ENCODE measurements around the gene ZNF439. TPM values are rescaled to one million over a fixed set of nuclear protein-coding genes. Genes with fewer than 3 reads are reported as not detected.
A peak's percentile ranks its signal among the peaks of the same experiment; 100 is the strongest.
"Not testable (repeated sequence)": the region's sequence is repeated elsewhere in the genome, so short reads cannot be mapped to it uniquely, and the experiment has no call there.

ZNF439 gene
- total RNA-seq, 1 donor from 2014 or later, result 12.9 TPM

DNA sequence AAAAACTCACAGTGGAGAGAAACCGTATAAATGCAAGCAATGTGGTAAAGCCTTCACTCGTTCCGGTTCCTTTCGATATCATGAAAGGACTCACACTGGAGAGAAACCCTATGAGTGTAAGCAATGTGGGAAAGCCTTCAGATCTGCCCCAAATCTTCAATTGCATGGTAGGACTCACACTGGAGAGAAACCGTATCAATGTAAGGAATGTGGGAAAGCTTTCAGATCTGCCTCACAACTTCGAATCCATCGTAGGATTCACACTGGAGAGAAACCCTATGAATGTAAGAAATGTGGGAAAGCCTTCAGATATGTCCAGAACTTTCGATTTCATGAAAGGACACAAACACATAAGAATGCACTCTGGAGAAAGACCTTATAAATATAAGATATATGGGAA is 19.7 kb downstream of the ZNF439 start:
- no peak for DNase-seq (ENCODE audit: low read depth)

DNA sequence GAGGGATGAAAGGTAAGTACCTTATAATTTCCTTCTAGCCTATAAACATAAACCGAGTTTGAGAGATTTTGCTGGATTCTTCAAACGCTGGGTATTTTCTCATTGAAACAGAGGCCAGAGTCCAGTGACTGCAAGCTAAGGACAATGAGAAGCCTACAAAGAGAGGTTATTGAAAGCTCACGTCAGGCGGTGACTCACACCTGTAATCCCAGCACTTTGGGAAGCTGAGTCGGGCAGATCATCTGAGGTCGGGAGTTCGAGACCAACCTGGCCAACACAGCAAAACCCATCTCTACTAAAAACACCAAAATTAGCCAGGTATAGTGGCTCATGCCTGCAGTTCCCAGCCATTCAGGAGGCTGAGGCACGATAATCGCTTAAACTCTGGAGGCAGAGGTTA is 24.1 kb downstream of the ZNF439 start:
- no peak for DNase-seq (ENCODE audit: low read depth)

DNA sequence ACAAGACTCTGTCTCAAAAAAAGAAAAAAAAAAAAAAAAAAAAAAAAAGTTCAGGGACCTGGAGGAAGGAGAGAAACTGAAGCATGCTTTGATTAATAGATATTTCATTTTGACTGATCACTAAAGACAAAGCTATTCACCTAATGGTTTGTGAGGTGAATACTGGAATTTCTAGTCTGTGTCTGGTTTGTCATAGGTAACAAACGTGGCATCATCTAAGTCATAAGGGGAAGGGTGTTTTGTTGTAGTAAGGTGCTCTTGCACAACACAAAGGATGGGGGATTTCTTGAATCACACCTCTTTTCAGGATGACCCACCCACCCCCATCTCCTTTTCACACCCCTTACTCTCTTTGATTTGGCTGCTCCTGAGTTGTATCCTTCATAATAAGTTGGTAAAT is 25.2 kb downstream of the ZNF439 start:
- no peak for DNase-seq (ENCODE audit: low read depth)

DNA sequence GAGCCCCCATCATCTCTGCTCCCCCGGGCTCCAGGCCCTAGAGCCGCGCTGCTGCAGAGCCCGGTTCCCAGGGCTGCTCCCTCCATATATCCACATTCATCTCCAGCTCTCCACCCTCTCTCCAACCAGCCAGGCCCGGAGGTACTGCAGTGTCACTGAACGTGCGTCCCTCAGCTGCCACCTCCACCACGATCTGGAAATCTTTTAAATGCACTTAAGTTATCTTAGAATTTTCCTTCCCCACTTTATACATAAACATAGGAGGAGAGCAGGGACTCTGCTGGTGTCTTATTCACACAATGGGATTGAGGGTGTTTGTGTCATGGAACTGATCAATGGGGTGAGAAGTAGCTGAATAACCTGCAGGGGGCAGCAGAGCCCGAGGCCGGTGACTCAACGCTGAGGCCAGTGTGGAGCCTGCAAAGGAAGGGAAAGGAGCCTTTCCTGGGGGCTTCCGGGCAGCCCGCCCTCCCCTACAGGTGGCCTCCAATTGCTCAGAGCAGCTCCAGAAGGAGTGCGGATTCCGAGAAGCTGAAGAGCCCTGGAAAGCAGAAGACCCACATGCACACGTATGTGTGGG is 31.3 kb downstream of the ZNF439 start:
- not testable (repeated sequence) for DNase-seq (ENCODE audit: low read depth)

DNA sequence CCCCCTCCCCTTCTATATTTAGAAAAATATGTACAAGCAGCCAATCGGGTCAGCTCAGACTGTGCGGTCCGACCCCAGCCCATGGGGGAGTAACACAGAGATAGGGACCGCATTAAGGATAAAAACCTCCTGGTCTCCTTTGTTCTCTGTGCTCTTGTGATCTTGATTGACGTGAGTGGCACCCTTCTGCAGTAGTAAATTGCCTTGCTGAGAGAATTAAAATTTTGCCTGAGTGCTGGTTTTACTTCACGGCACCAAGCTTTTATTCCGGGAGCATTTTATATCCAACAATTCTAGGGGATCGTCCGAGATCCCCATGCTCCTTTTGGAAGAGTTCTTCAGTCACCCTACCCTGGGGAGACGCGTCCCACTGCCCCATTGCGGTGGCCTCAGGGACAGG is 32.1 kb downstream of the ZNF439 start:
- no peak for DNase-seq (ENCODE audit: low read depth)

DNA sequence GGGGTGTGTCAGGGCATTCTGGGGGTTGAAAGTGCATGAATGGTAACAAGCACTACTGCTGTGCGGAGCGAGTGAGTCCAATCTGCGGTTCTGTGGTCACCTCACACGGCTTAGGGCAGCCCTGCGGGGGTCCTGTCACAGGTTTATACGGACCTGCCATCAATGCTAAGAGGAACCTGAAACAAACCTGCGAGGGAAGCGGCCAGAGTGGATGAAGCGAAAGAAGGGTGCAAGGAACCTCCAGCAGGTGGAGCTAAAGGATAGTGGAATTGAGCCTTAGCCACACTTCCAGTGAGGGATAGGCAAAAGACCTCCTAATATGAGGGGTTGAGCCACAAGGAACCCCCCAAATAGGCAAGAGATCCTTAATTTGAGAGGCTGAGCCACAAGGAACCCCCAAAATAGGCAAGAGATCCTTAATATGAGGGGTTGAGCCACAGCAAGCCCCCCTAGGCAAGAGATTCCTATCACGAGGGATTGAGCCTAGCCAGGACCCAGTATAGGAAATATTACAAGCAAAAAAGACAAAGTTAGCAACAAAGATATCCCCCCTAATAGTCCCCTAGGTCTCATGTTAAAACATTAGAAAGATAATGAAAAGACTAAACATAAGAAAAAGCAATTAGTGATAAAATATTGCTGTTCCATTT is 32.8 kb downstream of the ZNF439 start:
- peak; percentile 44 for DNase-seq (ENCODE audit: low read depth)

DNA sequence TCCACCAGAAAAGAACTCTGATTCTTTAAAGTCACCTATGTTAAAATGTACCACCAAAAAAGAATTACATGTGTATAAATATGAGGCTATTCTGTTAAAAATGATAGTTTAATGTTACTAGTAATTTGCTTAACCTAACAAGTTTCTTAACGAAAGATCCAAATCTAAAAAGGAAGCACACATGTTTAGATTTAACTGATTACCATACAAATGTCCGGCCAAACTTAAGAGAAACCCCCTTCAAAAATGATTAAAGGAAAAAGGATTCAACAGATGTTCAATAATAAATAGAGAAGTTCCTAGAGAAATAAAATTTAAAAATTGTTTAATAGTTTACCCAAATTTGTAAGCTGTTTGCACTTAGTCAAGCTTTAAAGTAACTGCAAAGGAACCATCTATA is 34.1 kb downstream of the ZNF439 start:
- DNase-seq (ENCODE audit: low read depth), result no peak

DNA sequence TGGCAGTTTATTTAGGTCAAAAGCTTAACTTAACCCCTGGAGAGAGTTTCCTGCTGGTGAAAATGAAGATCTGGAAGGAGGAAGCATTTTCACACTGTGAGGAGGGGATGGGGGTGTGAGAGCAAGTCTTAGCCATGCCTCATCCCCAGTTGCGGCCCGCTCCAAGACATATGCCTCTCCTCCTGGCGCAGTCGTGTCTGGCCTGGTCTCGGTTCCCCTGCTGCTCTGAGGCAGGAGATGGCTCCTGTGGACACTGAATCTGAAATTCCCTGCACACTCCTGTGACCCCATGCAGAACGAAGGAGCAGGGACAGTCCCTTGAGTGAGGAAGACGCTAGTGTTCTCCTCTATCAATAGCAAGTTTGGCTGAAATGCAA is 38.7 kb downstream of the ZNF439 start:
- DNase-seq (ENCODE audit: low read depth), result no peak

DNA sequence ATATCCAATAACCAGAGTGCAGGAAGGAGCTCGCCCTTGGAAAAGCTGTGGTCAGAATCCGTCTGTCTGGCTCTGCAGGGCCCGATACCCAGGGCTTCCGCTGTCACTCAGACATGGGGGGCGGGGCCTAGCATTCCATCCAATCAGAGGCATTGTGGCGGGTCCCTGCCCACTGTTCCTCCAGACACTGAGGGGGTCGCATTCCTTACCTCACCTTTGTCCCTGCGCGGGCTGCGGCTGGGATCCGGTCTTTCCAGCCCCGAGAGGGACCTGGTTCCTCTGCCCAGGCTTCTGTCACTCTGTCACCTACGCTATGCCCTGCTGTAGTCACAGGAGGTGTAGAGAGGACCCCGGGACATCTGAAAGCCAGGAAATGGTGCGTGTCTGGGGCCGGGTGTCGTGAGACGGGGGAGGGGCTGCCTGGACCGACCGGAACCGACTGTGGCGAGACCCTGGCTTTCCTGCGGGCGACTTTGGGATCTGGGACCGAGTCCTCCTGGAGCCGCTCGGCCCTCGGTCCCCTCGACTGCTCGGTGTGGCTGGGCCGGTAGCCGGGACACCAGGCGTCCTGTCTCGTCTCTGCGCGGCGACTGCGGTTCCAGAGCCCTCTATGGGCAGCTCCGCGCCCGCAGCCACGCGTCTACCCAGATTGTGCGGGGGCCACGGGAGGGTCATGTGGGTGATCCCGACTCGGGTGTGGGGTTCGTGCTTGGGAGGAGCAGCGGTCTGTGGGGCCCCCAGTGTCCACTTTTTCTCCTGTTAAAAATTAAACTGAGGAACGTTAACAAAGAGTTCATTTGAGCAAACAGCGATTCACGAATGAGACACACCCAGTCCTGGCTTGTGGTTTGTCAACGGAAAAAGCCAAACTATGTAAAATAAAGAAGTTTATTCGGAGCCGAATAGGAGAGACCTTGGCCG is 39.3 kb downstream of the ZNF439 start, which contains the start of gene ZNF69:
TSS of gene ZNF69 (plus strand) at position 172 of the 921 bp plus-strand sequence. CDS start at position 314, 142 bp downstream.
- DNase-seq (ENCODE audit: low read depth), result peak; percentile 68

DNA sequence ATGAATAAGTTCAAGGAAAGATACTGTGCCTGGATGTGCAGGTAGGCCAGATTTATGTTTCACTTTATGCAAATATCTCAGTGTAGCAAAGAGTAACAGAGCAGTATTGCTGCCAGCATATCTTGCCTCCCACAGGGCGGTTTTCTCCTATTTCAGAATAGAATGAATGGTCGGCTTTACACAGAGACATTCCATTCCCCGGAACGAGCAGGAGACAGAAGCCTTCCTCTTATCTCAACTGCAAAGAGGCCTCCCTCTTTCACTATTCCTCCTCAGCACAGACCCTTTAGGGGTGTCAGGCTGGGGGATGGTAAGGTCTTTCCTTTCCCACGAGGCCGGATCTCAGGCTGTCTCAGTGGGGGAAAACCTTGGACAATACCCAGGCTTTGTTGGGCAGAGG is 41.4 kb downstream of the ZNF439 start:
- not testable (repeated sequence) for DNase-seq (ENCODE audit: low read depth)

DNA sequence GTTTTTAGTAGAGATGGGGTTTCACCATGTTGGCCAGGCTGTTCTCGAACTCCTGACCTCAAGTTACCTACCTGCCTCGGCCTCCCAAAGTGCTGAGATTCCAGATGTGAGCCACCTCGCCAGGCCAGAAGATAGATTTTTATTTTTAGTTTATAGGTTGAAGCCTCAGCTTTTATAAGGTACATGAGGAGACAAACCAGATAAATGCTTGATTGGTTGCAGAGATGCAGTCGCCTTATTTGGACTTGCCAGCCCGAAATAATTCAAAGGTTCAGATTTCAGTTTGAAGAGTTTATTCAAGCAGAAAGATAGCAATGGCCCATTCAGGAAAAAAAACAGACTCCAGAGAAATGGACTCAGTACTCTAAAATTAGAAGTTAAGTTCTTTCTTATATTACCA is 42.1 kb downstream of the ZNF439 start:
- DNase-seq (ENCODE audit: low read depth), result no peak

DNA sequence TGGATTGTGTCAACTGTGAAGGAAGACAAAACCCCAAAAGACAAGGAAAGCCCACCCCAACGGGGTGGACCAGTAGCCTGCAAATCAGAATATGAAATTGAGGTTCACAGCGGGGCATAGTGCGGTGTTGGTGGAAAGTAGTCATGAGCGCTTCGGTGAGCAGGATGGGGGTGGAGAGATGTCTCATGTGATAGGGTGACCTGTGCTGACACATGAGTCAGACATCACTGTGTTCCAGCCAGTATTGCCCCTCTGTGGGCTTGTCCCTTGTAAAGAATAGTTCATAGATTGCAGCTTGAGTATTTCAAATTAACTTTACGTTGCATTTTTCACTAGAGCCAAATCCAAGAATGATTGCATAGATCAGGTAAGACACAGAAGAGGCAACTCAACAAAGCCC is 46.3 kb downstream of the ZNF439 start:
- DNase-seq (ENCODE audit: low read depth), result no peak

DNA sequence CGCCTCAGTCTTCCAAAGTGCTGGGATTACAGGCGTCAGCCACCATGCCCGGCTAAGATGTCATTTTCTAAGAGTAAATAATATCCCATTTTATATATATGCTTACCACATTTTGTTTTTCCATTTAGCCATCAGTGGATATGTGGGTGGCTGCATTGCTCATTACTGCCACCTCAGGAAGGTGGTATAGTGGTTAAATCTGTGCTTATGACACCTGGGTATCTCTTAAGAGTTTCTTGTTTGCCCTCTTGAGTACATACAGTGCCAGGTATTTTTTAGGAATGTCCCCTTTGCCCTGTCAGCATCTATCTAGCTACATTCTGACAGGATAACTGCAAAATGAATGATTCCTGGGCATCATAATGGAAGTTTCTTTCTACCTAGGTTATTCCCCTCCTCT is 53.7 kb downstream of the ZNF439 start:
- DNase-seq (ENCODE audit: low read depth), result no peak

DNA sequence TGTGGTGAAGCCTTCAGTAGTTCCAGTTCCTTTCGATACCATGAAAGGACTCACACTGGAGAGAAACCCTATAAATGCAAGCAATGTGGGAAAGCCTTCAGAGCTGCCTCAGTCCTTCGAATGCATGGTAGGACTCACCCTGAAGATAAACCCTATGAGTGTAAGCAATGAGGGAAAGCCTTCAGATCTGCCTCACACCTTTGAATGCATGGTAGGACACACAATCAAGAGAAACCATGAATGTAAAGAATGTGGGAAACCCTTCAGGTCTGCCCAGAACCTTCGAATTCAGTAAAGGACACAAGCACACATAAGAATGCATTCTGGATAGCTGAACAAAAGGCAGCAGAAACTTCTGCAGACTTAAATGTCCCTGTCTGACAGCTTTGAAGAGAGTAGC is 57.4 kb downstream of the ZNF439 start:
- DNase-seq (ENCODE audit: low read depth), result no peak

DNA sequence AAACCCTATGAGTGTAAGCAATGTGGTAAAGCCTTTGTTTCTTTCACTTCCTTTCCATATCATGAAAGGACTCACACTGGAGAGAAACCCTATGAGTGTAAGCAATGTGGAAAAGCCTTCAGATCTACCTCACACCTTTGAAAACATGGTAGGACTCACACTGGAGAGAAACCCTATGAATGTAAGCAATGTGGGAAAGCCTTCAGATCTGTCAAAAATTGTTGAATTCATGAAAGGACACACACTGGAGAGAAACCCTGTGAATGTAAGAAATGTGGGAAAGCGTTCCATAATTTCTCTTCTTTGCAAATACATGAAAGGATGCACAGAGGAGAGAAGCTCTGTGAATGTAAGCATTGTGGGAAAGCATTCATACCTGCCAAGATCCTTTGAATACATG is 63.4 kb downstream of the ZNF439 start:
- not testable (repeated sequence) for DNase-seq (ENCODE audit: low read depth)

DNA sequence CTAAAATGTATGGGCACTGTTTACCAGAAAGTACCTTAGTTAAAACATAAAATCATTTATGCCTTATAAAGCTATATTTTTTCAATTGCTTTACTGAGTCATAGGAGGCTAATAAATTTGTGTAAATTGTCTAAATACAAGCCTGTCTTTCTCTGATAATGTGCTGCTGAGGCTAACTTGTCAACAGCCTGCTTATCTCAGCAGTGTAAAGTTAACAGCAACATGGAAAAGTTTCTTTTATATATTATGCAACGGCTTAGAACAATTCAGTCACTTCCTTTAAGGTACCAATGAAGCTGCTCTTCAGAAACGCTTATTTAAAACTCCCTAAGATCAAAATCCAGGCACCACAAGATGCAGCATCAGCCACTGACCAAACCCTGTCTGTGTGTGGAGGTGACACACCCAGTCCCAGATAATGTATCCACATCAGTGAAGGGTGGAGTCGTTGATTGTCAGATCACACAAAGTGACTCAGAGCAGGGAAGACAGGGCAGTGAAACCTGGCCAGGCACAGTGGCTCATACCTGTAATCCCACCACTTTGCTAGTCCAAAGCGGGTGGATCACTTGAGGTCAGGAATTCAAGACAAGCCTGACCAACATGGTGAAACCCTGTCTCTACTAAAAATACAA is 66.0 kb downstream of the ZNF439 start:
- not testable (repeated sequence) for DNase-seq (ENCODE audit: low read depth)

Other genes starting within 250 kb of the ZNF439 start
- gene ZNF823, start 109.8 kb upstream of the ZNF439 start, total RNA-seq, result 24.3 and 28.7 TPM in 2 replicates
- gene ZNF441, start 81.7 kb upstream of the ZNF439 start, total RNA-seq, result 9.6 and 16.3 TPM in 2 replicates
- 0.17 and 2.9 TPM in 2 replicates for gene ZNF491, start 50.2 kb upstream of the ZNF439 start, total RNA-seq
- gene ZNF440, start 34.5 kb upstream of the ZNF439 start, total RNA-seq, result 10.8 and 15.9 TPM in 2 replicates
- 20.7 and 43.7 TPM in 2 replicates for gene ZNF69, start 39.1 kb downstream of the ZNF439 start, total RNA-seq
- 10.1 and 23.2 TPM in 2 replicates for gene ZNF700, start 76.4 kb downstream of the ZNF439 start, total RNA-seq
- gene ZNF763, start 116.3 kb downstream of the ZNF439 start, total RNA-seq, result 1.7 and 5.0 TPM in 2 replicates
- gene ZNF433, start 187.0 kb downstream of the ZNF439 start, total RNA-seq, result 4.3 and 7.9 TPM in 2 replicates
- 0.17 and 1.0 TPM in 2 replicates for gene ZNF878, start 204.2 kb downstream of the ZNF439 start, total RNA-seq
- 3.1 and 11.7 TPM in 2 replicates for gene ZNF844, start 216.0 kb downstream of the ZNF439 start, total RNA-seq